GM18499 (cell line): ENCODE measurements around the gene UST.
"Not testable (repeated sequence)": the region's sequence is repeated elsewhere in the genome, so short reads cannot be mapped to it uniquely, and the experiment has no call there.

Experiments
- ATAC-seq: cut with Tn5 transposase; IDR thresholded peaks from one replicate; pipeline ENCODE4 v1.9.1; 2021; ENCODE audit warnings: moderate number of reproducible peaks; ENCODE audit not compliant: insufficient read depth, unreplicated experiment

Gene UST

DNA sequence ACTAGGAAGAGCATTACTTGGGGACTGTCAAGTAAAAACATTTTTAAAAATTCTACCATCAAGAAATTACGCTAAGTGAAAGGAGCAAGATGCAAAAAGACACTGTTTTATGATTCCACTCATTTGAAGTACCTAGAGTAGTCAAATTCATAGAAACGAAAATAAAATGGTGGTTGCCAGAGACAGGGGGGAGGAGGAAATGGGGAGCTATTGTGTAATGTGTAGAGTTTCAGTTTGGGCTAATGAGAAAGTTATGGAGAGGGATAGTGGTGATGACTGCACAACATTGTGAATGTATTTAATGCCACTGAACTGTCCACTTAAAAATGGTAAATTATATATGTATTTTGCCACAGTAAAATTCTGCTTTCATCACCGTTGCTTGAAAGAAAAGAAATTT is 83.8 kb downstream of the UST start:
- no peak for ATAC-seq

DNA sequence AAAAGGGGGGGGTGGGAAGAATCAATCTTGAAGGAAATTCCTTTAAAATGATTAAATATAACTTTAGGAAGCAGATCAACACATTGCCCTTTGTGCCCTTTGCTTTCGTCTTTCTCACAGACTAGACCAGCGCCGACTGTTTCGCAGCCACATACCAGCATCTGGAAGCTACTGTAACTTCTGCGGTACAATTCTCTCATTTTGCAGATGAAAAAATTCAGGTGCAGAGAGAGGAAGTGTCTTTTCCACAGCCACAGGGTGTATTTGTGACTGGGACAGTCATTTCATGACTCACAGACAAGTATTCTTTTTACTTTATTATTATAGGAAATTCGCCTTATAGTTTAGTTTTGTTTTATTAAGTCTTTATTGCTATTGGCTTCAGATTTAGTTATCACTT is 84.2 kb downstream of the UST start:
- ATAC-seq = peak; percentile 56

- no peak for ATAC-seq
Observed at GRCh38 chr6:148831531-148831930, 84.7 kb downstream of the UST start.

DNA sequence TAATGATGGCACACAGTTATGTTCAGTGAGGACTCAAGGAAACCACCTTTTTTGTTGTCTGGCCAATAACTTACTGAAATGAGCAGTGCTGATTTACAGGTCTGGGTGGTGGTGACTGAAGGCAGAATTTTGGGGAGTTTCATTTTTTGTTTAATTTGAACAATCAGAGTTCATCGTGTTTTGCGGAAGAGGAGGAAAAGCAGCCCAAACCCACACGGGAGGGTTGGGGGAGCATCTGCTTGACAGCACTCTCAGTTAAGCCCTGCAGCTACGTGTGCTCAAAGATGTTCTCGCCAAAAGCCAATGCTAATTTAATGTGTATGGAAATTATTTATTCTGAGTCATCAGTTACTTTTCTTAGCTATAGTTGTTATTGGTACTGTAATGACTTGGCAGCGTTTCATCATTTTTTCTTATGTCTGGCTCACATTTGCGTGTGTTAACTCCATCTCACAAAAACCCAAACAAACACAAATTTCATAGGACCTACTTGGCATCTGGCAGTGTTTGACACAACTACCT is 89.2 kb downstream of the UST start:
- ATAC-seq = no peak

DNA sequence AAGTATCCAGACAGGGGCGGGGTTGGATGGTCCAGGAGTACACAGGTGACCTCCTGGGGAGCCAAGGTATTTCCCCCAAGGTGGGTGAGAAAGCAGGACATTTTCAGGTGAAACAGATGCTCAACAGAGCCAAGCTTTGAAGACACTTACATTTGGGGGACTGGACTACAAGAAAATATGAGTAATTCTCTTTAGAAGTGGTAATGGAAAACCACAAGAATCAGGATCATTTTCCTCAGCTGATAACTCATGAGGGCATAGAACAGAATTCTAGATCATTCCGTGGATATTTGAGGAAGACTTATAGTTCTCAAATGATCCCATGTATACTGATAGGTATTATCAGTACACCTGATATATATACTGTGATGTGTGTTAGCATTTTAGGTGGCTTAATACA is 89.9 kb downstream of the UST start:
- no peak for ATAC-seq

GRCh38 chr6:148837941-148838340 is 91.1 kb downstream of the UST start:
- ATAC-seq = no peak

- ATAC-seq = no peak
Observed at GRCh38 chr6:148839044-148839443, 92.2 kb downstream of the UST start.

DNA sequence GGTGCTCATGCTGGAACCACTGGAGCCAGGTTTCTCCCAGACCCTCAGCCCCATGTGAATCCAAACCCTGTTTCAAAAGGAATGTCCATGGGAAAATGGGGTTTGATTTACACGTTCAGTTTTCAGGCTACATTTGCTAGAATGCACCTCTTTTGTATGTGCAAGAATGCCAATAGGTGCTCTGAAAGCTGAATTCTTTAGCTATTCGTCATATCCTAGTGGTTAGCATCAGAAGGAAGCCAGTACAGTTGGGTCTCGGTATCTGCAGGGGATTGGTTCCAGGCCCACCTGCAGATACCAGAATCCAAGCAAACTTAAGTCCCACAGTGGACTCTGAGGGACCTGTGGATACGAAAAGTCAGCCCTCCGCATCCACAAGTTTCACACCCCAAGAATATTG is 93.4 kb downstream of the UST start:
- no peak for ATAC-seq

- ATAC-seq = no peak
Observed at GRCh38 chr6:148842296-148843019, 95.6 kb downstream of the UST start.

- ATAC-seq = no peak
Observed at GRCh38 chr6:148845464-148845863, 98.6 kb downstream of the UST start.

- no peak for ATAC-seq
Observed at GRCh38 chr6:148846778-148847761, 100.2 kb downstream of the UST start.

- no peak for ATAC-seq
Observed at GRCh38 chr6:148848915-148849314, 102.1 kb downstream of the UST start.

DNA sequence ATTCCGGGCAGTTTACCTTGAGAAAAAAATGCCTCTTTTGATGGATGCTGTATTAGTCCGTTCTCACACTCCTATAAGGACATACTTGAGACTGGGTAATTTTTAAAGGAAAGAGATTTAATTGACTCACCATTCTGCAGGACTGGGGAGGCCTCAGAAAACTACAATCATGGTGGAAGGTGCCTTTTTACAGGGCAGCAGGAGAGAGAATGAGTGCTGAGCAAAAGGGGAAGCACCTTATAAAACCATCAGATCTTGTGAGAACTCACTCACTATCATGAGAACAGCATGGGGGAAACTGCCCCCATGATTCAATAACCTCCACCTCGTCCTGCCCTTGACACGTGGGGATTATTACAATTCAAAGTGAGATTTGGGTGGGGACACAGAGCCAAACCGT is 102.6 kb downstream of the UST start:
- not testable (repeated sequence) for ATAC-seq

DNA sequence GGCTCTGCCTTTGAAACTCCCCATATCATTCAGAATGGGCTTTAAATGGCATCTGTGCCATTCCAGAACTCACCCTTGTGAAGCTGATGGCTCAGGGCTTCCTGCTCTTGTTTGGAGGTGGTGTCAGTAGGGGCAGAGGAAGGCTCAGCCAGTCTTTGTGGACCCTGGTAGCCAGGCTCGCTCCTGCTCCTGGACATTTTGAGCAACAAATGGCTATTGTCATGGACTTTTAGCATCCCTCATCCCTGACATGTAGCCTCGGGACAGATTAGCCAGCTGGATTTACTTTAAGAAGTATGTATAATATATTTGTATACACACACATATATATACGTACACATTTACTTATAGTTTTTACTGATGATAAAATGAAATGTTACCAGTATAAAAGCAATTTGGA is 104.1 kb downstream of the UST start:
- no peak for ATAC-seq

DNA sequence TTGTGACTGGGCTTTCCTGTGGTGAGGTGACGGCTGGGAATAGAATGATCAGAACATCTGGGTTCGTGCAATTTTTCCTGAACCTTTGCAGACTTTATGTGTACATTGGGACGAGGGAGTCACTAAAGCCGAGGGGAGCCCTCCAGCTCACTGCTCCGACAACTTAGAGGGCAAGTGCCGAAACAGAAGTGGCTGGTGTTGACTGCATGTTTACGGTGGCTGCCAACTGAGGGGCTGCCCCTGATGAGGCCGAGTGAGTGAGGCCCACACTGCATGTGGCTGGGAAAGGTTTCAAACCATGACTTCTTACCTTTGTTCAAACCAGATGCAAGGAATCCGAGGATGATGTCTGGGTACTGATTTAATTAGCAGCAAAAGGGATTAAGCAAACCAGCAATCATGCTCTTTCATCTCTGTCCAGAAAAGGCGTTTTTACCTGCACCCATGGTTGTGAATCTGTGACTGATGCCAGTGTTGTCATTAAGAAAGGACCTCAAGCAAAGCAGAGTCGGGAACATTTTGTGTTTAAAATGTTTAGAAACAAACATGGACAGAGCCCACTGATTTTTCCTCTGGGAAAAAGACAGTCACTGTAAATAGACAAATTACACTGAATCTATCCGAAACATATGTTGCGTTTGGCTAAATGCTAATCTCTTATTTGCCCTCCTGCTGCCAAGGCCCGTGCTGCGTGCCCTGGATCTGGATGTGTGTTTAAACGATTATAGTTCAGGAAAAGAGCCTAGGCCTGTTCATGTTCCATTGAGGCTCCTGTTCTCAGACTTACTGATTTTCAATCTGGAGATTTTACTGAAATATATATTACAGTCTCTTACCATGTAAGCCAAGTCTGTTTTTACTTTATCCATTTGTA is 105.1 kb downstream of the UST start:
- no peak for ATAC-seq

- no peak for ATAC-seq
Observed at GRCh38 chr6:148852688-148853087, 105.9 kb downstream of the UST start.

DNA sequence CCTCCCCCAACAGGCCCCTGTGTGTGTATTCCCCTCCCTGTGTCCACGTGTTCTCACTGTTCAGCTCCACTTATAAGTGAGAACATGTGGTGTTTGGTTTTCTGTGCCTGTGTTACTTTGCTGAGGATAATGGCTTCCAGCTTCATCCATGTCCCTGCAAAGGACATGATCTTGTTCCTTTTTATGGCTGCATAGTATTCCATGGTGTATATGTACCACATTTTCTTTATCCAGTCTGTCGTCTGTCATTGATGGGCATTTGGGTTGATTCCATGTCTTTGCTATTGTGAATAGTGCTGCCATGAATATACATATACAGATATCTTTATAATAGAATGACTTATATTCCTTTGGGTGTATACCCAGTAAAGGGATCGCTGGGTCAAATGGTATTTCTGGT is 106.3 kb downstream of the UST start:
- not testable (repeated sequence) for ATAC-seq

- ATAC-seq = no peak
Observed at GRCh38 chr6:148854096-148854495, 107.3 kb downstream of the UST start.

DNA sequence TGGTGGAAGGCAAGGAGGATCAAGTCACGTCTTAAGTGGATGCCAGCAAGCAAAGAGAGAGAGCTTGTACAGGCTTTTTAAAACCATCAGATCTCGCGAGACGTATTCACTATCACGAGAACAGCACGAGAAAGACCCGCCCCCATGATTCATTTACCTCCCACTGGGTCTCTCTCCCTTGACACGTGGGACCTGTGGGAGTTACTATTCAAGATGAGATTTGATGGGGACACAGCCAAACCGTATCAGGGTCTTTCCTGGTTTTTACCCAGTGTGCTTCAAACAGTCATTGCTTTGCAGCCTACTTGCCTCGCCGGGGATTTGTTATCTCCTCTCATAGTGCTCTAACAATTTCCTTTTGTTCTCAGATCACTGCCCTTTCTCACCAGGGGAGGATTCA is 108.2 kb downstream of the UST start:
- no peak for ATAC-seq

- no peak for ATAC-seq
Observed at GRCh38 chr6:148855744-148856143, 108.9 kb downstream of the UST start.
